Activated CD4-positive, CD25-positive, alpha-beta regulatory T cell treated with anti-CD3 and anti-CD28 coated beads, Interleukin-2, amount 50 U/mL, for 24 hours (primary cell): ENCODE measurements around the gene CHP1.
"Not testable (repeated sequence)": the region's sequence is repeated elsewhere in the genome, so short reads cannot be mapped to it uniquely, and the experiment has no call there.

Source experiments
- ATAC-seq, 2 donors: fragments of 150-1000 bp; cut with Tn5 transposase; one replicate each; pipeline ENCODE4 v1.10.0; 2021; ENCODE audit warnings: mild to moderate bottlenecking in 1 of 2, moderate library complexity in 1 of 2

Gene CHP1

GRCh38 chr15:41258750-41259471 is 27.8 kb downstream of the CHP1 start:
- no peak for ATAC-seq

GRCh38 chr15:41259546-41260189 is 28.6 kb downstream of the CHP1 start:
- no peak for ATAC-seq

DNA sequence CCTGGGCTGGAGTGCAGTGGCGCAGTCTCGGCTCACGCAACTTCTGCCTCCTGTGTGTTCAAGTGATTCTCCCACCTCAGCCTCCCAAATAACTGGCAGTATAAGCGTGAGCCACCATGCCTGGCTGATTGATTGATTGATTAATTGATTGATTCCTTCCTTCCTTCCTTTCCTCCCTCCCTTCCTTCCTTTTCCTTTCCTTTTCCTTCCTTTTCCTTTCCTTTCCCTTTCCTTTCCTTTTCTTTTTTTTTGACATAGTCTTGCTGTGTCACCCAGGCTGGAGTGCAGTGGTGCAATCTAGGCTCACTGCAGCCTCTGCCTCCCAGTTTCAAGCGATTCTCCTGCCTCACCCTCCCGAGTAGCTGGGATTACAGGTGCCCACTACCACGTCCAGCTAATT is 29.9 kb downstream of the CHP1 start:
- not testable (repeated sequence) for ATAC-seq

- no peak for ATAC-seq
Observed at GRCh38 chr15:41262571-41262970, 31.5 kb downstream of the CHP1 start.

GRCh38 chr15:41263891-41264351 is 32.9 kb downstream of the CHP1 start:
- no peak for ATAC-seq

GRCh38 chr15:41269887-41270286 is 38.8 kb downstream of the CHP1 start:
- ATAC-seq = no peak

DNA sequence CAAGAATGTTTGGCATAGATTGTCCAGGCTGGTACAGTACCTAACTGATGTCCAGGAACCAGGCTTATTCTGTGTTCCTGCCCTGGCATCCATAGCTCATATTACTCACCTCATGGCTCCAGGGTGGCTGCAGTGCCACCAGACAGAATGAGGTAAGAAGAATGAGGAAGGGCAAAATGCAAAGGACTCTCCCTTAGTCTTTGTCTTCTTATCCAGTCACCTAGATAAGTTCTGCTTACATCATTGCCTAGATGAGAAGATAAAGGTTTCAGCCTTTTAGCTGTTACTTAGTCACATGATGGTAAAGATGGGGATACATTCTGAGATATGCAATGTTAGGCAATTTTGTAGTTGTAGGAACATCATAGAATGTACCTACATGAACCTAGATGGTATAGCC is 45.8 kb downstream of the CHP1 start:
- no peak for ATAC-seq

DNA sequence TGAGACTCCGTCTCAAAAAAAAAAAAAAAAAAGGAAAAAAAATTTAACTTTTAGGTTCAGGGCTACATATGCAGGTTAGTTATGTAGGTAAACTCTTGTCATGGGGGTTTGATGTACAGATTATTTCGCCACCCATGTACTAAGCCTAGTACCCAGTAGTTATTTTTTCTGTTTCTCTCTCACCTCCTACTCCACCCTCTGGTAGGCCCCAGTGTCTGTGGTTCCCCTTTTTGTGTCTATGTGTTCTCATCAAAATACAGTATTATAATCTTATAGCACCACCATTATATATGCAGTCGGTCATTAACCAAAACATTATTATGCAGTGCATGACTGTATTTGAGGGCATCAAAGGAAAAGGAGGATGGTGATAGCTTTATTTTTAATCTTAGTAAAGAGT is 47.3 kb downstream of the CHP1 start:
- no peak for ATAC-seq

GRCh38 chr15:41279535-41280283 is 48.6 kb downstream of the CHP1 start:
- no peak for ATAC-seq

DNA sequence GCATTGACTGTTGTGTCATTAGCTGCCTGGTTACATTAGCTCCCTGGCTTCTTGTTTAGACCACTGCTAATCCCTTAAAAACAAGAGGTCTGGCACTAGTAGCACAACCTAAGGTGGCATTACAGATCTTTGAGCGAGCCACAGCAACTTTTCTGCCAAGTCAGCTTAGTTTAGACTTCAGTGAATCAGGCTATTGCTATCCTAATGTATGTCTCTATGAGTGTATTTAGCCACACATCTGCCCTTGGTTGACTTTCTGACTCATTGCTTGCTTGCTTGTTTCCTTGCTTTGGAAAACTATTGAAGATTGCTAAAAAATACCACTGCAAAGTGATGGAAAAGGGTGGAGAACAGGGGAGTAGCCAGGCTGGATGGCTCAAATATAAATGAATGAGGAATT is 50.2 kb downstream of the CHP1 start:
- ATAC-seq = no peak

DNA sequence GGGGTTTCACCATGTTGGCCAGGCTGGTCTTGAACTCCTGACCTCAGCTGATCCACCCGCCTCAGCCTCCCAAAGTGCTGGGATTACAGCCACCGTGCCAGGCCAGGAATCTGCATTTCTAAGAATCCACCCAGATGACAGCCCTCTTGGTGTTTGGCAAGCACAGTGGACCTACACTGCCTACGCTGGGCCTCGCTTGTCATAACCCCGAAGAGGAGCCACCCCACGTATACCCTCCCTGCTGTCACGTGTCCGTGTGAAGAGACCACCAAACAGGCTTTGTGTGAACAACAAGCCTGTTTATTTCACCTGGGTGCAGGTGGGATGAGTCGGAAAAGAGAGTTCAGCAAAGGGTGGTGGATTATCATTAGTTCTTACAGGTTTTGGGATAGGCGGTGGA is 51.4 kb downstream of the CHP1 start:
- not testable (repeated sequence) for ATAC-seq

DNA sequence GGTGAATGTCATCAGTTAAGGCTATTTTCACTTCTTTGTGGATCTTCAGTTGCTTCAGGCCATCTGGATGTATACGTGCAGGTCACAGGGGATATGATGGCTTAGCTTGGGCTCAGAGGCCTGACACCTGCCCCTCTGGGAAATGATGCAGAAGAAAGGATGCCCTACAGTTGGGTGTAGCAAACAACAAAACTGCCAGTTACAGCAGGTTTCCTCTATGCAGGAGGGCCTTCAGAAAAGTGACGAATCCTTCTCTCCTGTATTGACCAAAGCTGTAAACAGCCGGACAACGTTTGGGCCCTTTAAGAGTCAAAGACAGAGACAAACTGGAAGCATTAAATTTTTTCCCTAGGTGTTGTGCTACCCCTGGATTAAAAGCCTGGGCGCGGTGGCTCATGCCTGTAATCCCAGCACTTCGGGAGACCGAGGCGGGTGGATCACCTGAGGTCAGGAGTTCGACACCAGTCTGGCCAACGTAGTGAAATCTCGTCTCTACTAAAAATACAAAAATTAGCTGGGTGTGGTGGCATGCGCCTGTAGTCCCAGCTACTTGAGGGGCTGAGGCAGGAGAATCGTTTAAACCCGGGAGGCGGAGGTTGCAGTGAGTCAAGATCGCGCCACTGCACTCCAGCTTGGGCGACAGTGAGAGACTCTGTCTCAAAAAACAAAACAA is 52.0 kb downstream of the CHP1 start:
- not testable (repeated sequence) for ATAC-seq

DNA sequence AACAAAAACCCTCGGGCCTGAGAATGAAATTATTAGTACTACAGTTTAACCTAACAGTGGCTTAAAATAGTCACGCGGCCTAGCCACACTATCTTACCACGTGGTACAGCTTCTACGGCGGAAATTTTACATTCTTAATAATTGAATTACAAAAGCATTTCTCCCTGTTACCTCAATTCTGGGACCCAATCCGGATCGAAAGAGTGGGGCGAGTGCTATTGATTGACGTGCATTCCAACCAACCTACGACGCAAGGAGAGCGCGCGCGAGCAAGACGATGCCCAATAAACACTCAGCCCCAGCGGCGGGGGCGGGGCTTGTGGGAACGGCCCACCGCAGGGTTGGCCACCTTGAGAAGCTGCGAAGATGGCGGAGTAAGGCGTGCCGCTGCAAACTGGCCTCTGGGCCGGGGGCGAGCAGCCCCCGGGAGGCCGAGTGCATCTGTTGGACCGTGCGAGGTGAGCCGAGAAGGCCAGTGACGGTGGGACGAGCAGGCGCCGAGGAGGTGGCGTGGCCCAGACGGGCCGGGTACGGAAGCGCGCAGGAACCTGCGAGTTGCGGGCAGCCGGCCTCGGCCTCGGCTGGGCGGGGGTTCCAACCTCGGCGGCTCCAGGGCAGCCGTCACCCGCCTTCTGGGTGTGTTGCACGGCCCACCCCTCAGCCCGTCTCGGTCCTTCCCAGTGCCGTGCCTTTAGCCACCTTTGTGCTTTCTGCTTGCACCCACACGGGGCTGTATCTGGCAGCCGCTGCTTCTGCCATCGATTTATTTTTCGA is 52.8 kb downstream of the CHP1 start:
- ATAC-seq = peak; percentile 93 to 95

DNA sequence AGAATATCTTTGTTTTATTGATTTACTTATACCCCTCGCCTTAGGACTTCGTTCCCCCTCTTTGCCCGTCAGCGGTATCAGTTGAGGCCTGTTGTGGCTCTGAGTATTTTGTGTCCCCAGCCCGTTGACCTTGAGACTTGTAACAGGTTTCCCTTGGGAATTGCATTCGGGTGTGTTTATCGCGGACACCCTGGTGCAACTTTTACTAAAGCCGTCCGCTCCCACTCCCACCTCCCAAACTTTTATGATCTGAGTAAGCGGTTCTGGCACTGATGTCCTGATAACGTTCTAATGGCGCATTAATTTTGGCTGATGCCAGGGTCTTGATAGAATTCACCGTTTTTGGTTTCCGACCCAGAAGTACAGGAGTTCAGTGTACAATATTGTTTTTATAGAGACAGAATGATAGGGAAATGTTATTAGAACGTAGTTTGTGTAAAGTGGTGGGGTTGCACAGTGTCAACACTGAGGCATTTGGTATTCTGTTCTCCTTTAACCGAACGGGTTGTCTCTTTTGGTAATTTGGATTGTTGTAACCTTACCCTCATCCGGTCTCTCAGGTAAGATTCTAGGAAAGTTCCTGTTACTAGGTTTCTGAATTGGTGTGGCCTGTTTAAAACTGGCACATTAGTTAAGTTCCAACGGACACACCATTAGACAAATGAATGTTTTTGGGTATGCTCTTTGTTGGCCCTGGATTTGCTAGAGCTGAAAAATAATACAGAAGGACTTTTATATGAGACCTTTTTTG is 53.5 kb downstream of the CHP1 start:
- no peak for ATAC-seq

DNA sequence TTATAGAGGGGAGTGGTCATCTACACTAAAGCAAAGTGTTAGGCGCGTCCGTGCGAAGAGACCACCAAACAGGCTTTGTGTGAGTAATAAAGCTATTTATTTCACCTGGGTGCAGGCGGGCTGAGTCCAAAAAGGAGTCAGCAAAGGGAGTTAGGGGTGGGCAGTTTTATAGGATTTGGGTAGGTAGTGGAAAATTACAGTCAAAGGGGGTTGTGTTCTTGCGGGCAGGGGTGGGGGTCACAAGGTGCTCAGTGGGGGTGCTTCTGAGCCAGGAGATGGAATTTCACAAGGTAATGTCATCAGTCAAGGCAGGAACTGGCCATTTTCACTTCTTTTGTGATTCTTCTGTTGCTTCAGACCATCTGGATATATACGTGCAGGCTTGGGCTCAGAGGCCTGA is 54.2 kb downstream of the CHP1 start:
- no peak for ATAC-seq

DNA sequence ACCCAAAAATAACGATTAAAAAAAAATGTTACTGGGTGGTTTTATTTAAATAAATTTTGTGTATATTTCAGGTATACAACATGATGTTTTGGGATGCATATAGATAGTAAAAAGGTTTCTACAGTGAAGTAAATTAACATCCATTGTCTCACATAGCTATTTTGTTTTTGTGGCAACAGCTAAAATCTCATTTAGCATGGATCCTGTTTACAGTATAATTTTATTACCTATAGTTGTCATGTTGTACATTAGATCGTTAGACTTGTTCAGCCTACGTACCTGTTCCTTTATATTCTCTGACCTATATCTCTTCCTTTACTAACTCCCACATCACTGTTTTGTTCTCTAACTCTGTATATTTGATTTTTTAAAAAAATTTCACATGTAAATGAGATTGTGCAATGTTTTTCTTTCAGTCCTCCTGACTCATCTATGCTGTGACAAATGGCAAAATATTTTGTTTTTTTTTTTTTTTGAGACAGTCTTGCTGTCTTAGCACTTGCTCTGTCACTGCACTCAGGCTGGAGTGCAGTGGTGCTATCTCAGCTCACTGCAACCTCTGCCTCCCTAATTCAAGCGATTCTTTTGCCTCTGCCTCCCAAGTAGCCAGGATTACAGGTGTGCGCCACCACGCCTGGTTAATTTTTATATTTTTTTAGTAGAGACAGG is 55.7 kb downstream of the CHP1 start:
- ATAC-seq = peak in 1 of 2 donors; percentile 21

- ATAC-seq = no peak
Observed at GRCh38 chr15:41288464-41288863, 57.4 kb downstream of the CHP1 start.

- ATAC-seq = no peak
Observed at GRCh38 chr15:41289953-41290352, 58.9 kb downstream of the CHP1 start.

DNA sequence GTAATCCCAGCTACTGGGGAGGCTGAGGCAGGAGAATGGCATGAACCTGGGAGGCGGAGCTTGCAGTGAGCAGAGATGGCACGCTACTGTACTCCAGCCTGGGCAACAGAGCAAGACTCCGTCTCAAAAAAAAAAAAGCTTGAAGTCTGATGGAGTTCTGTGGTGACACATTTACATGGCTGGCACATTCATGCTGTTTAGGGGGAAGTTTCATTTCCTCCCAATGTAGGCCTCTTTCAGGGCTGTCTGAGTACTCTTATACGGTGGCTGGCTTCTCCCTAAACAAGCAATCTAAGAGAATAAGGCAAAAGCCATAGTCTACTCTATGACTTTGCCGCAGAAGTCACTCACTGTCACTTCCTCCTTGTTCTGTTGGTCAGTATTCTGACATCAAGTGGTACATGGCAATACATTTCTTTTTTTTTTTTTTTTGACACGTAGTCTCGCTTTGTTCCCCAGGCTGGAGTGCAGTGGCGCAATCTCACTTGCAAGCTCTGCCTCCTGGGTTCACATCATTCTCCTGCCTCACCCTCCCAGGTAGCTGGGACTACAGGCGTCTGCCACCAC is 60.1 kb downstream of the CHP1 start:
- peak; percentile 33 to 60 for ATAC-seq

DNA sequence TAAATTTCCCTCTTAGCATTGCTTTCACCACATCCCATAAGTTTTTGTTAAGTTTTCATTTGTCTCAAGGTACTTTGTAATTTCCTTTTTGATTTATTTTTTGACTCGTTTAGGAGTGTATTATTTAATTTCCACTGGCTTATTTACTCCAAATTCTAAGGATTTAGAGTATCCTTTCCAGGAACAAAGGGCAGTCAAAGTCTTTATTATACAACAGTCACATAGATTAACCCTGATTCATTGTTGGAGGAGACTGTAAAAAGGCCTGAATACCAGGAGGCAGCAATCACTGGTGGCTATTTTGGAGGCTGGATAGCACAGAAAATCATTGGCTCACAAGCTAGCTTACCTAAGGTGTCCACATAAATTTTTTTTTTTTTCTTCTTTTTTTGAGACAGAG is 61.5 kb downstream of the CHP1 start:
- no peak for ATAC-seq

DNA sequence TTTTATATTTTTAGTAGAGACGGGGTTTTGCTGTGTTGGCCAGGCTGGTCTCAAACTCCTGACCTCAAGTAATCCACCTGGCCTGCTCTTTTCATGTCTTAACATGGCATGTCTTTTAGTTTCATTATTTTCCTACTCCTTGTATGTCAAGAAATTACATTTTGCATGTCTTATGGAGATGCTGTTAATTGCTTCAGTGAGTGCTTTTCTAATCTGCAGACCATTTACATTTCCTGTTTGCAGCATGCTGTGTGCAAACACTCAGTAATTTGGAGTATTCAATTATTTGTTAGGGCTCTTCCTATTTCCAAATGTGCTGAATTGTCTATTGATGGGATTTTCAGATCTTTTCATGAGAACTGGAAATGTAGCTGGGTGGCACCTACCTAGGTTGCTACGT is 70.1 kb downstream of the CHP1 start:
- ATAC-seq = not testable (repeated sequence)
